Tibial artery (tissue), 4 donors: ENCODE measurements around the gene UNC93A.

ENCODE experiments used
- DNase-seq, 2 donors: peaks; one replicate each; pipeline ENCODE4 v3.0.0-alpha.2; 2019
- H3K27ac ChIP-seq, 2 donors: fragments of 200-600 bp; sonication (generic) in 1 of 2; 1 replicate in 1 of 2; 2 replicates in 1 of 2; pipeline ENCODE4 v1.5.1; 2018 to 2019; ENCODE audit warnings: mild to moderate bottlenecking in 1 of 2
- H3K27me3 ChIP-seq, 2 donors: fragments of 200-600 bp; sonication (generic) in 1 of 2; one replicate each; pipeline versions ENCODE4 v1.5.1 to v1.6.0; 2016 to 2019
- H3K36me3 ChIP-seq, 3 donors: fragments of 200-600 bp; sonication (generic) in 2 of 3; one replicate each; pipeline ENCODE4 v1.5.1; 2016 to 2019; ENCODE audit warnings: mild to moderate bottlenecking in 2 of 3
- H3K4me1 ChIP-seq, 4 donors: fragments of 200-600 bp; sonication (generic) in 2 of 4; 1 replicate in 3 of 4; 2 replicates in 1 of 4; pipeline ENCODE4 v1.5.1; 2016 to 2019
- H3K4me3 ChIP-seq, 2 donors: fragments of 200-600 bp; sonication (generic) in 1 of 2; 1 replicate in 1 of 2; 2 replicates in 1 of 2; pipeline ENCODE4 v1.5.1; 2018 to 2019; ENCODE audit warnings: mild to moderate bottlenecking in 2 of 2
- H3K9me3 ChIP-seq, 3 donors: fragments of 200-600 bp; sonication (generic) in 1 of 3; one replicate each; pipeline ENCODE4 v1.5.1; 2016 to 2019
- intact Hi-C: fragments of 100-400 bp; cut with DNase I; formaldehyde crosslinking; loops from one replicate; pipeline ENCODE4 v1.15.0; 2023; ENCODE audit warnings: low total_unique reads
- TF ChIP-seq, protein P1 (sequence below), 2 experiments: fragments of 200-600 bp in 1 of 2; fragments of 450-650 bp in 1 of 2; IDR thresholded peaks; one replicate each; pipeline ENCODE4 v1.5.1; 2017 to 2019; ENCODE audit warnings: antibody characterized with exemption in 2 of 2, mild to moderate bottlenecking in 1 of 2, moderate library complexity in 1 of 2

UNC93A gene

DNA sequence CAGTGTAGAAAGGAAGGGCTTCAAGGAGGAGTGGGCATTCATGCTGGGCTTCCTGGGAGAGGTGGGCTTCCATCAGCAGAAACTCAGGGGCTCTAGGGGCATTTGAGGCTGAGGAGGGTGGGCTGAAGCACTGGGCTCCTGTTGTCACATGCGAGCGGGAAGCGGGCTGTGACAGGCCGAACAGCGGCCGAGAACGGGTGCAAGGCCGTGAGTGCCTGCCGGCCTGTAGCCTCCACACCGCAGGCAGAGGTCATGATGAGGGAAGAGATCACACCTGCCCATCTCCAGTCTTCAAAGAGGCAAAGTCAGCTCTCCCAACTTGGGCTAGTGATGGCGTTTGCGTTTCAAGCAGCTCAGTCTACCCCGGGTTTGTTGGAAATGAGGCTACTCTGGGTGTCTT lies 34.7 kb downstream of the UNC93A start:
- intact Hi-C loops = no loop called here
- Histone ChIP-seq H3K4me3 (no peak overlapping the region), H3K27ac (no peak overlapping the region), H3K4me1 (no peaks in the 10 kb centered on the region), H3K27me3 (peaks cover 0 to 6% of the 10 kb centered on the region in 2 donors), H3K36me3 (no peaks in the 10 kb centered on the region), H3K9me3 (no peaks in the 10 kb centered on the region)
- TF ChIP-seq, protein P1, sequence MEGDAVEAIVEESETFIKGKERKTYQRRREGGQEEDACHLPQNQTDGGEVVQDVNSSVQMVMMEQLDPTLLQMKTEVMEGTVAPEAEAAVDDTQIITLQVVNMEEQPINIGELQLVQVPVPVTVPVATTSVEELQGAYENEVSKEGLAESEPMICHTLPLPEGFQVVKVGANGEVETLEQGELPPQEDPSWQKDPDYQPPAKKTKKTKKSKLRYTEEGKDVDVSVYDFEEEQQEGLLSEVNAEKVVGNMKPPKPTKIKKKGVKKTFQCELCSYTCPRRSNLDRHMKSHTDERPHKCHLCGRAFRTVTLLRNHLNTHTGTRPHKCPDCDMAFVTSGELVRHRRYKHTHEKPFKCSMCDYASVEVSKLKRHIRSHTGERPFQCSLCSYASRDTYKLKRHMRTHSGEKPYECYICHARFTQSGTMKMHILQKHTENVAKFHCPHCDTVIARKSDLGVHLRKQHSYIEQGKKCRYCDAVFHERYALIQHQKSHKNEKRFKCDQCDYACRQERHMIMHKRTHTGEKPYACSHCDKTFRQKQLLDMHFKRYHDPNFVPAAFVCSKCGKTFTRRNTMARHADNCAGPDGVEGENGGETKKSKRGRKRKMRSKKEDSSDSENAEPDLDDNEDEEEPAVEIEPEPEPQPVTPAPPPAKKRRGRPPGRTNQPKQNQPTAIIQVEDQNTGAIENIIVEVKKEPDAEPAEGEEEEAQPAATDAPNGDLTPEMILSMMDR (IDR thresholded peaks at IDR 0.05) = no peak
- DNase-seq = no peak

DNA sequence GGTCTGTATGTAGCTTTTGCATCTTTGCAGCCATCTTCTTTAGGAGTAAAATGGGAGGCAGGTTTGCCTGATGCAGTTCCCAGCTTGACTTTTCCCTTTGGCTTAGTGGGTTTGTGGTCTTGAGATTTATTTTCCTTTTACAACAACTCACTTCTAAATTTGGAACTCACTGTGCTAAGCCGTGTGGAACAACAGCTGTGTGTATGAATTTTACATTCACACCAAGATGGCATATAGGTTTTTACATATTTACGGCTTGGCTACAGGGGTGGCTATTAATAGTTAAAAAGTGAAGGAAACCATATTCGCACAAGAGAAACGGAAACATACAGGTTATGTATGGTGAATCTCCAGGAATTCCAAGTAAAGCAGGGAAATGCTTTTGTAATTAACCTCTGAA lies 36.3 kb downstream of the UNC93A start:
- peaks cover 0 to 6% of the 10 kb centered on the region in 2 donors for H3K27me3 ChIP-seq
- no peaks in the 10 kb centered on the region for H3K4me1 ChIP-seq
- H3K4me3 ChIP-seq = no peak overlapping the region
- intact Hi-C loops = no loop called here
- TF ChIP-seq, protein P1 (IDR thresholded peaks at IDR 0.05) = no peak
- H3K9me3 ChIP-seq = no peaks in the 10 kb centered on the region
- DNase-seq = no peak
- no peak overlapping the region for H3K27ac ChIP-seq
- no peaks in the 10 kb centered on the region for H3K36me3 ChIP-seq

DNA sequence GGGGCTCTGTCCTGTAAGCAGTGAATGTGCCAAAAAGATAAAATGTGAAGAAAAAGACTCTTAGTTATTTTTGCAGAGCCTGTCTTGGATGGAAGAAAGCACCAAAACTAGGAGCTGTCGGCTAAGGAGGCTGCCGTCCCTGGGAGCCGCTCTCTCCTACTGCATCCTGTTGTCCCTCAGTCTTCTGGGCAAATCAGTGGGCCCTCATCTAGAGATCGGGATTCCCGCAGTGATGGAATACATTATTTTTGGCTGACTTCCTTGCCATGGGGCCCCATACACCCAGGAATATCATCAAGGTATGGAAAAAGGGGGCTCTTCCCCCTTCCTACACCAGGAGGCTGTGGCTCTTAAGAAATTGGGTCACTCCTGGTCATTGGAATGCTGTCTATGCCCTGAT lies 37.0 kb downstream of the UNC93A start:
- Histone ChIP-seq H3K9me3 (no peaks in the 10 kb centered on the region), H3K4me3 (no peak overlapping the region), H3K27me3 (peaks cover 0 to 6% of the 10 kb centered on the region in 2 donors), H3K4me1 (no peaks in the 10 kb centered on the region), H3K36me3 (no peaks in the 10 kb centered on the region), H3K27ac (no peak overlapping the region)
- no peak for DNase-seq
- TF ChIP-seq, protein P1 (IDR thresholded peaks at IDR 0.05) = no peak
- intact Hi-C loops = no loop called here

DNA sequence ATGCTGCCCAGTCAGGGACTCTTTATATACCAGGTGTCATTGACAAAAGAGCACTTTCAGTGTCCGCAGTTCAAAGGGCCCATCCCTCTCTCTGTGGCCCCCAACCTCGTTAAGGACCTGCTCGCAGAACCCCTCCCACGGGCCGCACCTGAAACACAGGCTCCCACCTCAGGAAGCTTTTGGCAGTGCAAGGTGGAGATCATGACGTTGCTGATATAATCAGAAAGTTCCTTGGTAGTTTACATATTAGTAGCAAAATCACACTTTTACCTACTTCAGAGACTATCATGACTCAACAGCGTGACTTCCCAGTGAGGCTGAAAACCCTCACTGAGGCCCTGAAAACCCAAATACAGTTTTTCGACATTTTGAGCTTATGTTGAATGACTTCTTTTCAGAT lies 37.9 kb downstream of the UNC93A start:
- Histone ChIP-seq H3K36me3 (no peaks in the 10 kb centered on the region), H3K27me3 (peaks cover 0 to 6% of the 10 kb centered on the region in 2 donors), H3K27ac (no peak overlapping the region), H3K4me1 (no peaks in the 10 kb centered on the region), H3K4me3 (no peak overlapping the region), H3K9me3 (no peaks in the 10 kb centered on the region)
- TF ChIP-seq, protein P1 (IDR thresholded peaks at IDR 0.05) = no peak
- DNase-seq = no peak
- intact Hi-C loops = no loop called here

DNA sequence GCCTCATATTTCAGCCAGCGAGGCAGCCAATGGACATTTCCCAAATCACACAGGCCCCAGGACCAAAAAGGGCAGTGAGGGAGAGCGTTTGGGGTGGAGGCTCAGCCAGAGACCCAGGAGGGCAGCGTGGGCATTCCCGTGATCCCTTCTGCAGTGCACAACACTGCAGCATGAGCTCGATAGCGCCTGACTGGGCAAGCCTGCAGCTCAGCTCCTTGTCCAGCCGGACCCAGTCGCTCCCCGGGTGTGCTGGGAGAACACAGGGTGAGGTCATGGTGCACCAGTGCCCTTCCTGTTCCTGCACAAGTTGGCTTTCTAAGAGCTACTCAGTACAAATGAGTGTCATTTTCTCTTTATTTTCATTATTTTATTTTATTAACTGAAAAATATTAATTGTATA lies 39.6 kb downstream of the UNC93A start:
- no peaks in the 10 kb centered on the region for H3K36me3 ChIP-seq
- H3K4me3 ChIP-seq = no peak overlapping the region
- intact Hi-C loops = no loop called here
- TF ChIP-seq, protein P1 (IDR thresholded peaks at IDR 0.05) = no peak
- no peaks in the 10 kb centered on the region for H3K27me3 ChIP-seq
- H3K4me1 ChIP-seq = no peaks in the 10 kb centered on the region
- H3K27ac ChIP-seq = no peak overlapping the region
- no peaks in the 10 kb centered on the region for H3K9me3 ChIP-seq
- DNase-seq = no peak

DNA sequence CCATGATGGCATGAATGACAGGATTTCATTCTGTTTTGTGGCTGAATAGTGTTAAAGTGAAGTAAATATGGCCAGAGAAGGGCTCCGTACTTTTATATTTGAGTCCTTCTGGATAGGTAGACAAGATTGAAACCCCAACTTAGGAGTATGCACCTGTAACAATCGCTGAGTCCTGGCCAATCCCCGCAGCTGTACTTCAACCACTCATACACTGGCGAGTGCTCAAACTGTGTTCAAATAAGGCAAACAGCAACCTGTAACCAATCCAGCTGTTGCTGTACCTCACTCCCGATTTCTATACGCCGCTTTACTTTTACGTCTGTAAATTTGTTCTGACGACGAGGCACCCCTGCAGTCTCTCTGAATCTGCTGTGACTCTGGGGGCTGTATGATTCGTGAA lies 40.5 kb downstream of the UNC93A start:
- no peaks in the 10 kb centered on the region for H3K4me1 ChIP-seq
- no peak overlapping the region for H3K27ac ChIP-seq
- H3K27me3 ChIP-seq = no peaks in the 10 kb centered on the region
- no peak for DNase-seq
- H3K9me3 ChIP-seq = no peaks in the 10 kb centered on the region
- H3K36me3 ChIP-seq = no peaks in the 10 kb centered on the region
- intact Hi-C loops = no loop called here
- H3K4me3 ChIP-seq = no peak overlapping the region
- TF ChIP-seq, protein P1 (IDR thresholded peaks at IDR 0.05) = no peak
